Adipocyte (in vitro differentiated cells): ENCODE measurements around the gene SCGB1A1.
A peak's percentile ranks its signal among the peaks of the same experiment; 100 is the strongest.

ENCODE experiments used
- DNase-seq: peaks from one replicate; pipeline ENCODE4 v3.0.0-alpha.2; 2015; ENCODE audit warnings: low read depth
- H3K27me3 ChIP-seq: replicated peaks from 2 replicates; pipeline ENCODE4 v1.7.0; 2013; ENCODE audit warnings: mild to moderate bottlenecking, low read length, moderate library complexity; ENCODE audit not compliant: control insufficient read depth, insufficient read depth
- H3K36me3 ChIP-seq: 2 replicates; pipeline ENCODE4 v1.7.0; 2013; ENCODE audit warnings: low read length, mild to moderate bottlenecking, moderate library complexity; ENCODE audit not compliant: control insufficient read depth, insufficient read depth, severe bottlenecking
- H3K4me1 ChIP-seq: 2 replicates; pipeline ENCODE4 v1.7.0; 2013; ENCODE audit warnings: mild to moderate bottlenecking, low read length, moderate library complexity; ENCODE audit not compliant: control insufficient read depth, insufficient read depth
- H3K4me3 ChIP-seq: 2 replicates; pipeline ENCODE4 v1.7.0; 2013; ENCODE audit warnings: mild to moderate bottlenecking, low read length, moderate library complexity
- H3K9ac ChIP-seq: 2 replicates; pipeline ENCODE4 v1.7.0; 2013; ENCODE audit warnings: mild to moderate bottlenecking, low read length, moderate library complexity
- H3K9me3 ChIP-seq: 2 replicates; pipeline ENCODE4 v1.7.0; 2013; ENCODE audit warnings: mild to moderate bottlenecking, low read length, moderate library complexity; ENCODE audit not compliant: control insufficient read depth

Gene SCGB1A1

GRCh38 chr11:62427630-62428233 is 8.9 kb downstream of the SCGB1A1 start:
- Histone ChIP-seq H3K4me3 (no peak overlapping the region), H3K27me3 (no peaks in the 10 kb centered on the region), H3K9me3 (no peaks in the 10 kb centered on the region), H3K9ac (no peak overlapping the region), H3K4me1 (peaks cover 27% of the 10 kb centered on the region), H3K36me3 (no peaks in the 10 kb centered on the region)
- peak; percentile 33 for DNase-seq

GRCh38 chr11:62428871-62429560 is 10.2 kb downstream of the SCGB1A1 start:
- no peak overlapping the region for H3K9ac ChIP-seq
- peaks cover 27% of the 10 kb centered on the region for H3K4me1 ChIP-seq
- no peak for DNase-seq

GRCh38 chr11:62430425-62430824 is 11.6 kb downstream of the SCGB1A1 start:
- no peaks in the 10 kb centered on the region for H3K27me3 ChIP-seq
- DNase-seq: no peak
- H3K9ac ChIP-seq: no peak overlapping the region
- H3K36me3 ChIP-seq: no peaks in the 10 kb centered on the region
- no peak overlapping the region for H3K4me3 ChIP-seq
- H3K9me3 ChIP-seq: no peaks in the 10 kb centered on the region
- H3K4me1 ChIP-seq: peaks cover 27% of the 10 kb centered on the region

More at GRCh38 chr11:62428871-62429560, 10.2 kb downstream of the SCGB1A1 start:
- Histone ChIP-seq H3K4me3 (no peak overlapping the region), H3K27me3 (no peaks in the 10 kb centered on the region), H3K36me3 (no peaks in the 10 kb centered on the region), H3K9me3 (no peaks in the 10 kb centered on the region)

GRCh38 chr11:62431171-62431901 is 12.5 kb downstream of the SCGB1A1 start:
- DNase-seq: peak; percentile 70
- peaks cover 27% of the 10 kb centered on the region for H3K4me1 ChIP-seq
- H3K4me3 ChIP-seq: peak overlapping the region; percentile 34

GRCh38 chr11:62432695-62433094 is 13.9 kb downstream of the SCGB1A1 start:
- H3K27me3 ChIP-seq: no peaks in the 10 kb centered on the region
- DNase-seq: no peak
- H3K4me1 ChIP-seq: peaks cover 23% of the 10 kb centered on the region
- H3K9me3 ChIP-seq: no peaks in the 10 kb centered on the region
- no peak overlapping the region for H3K4me3 ChIP-seq
- H3K36me3 ChIP-seq: no peaks in the 10 kb centered on the region
- H3K9ac ChIP-seq: no peak overlapping the region

More at GRCh38 chr11:62431171-62431901, 12.5 kb downstream of the SCGB1A1 start:
- H3K36me3 ChIP-seq: no peaks in the 10 kb centered on the region
- H3K9me3 ChIP-seq: no peaks in the 10 kb centered on the region
- H3K9ac ChIP-seq: no peak overlapping the region
- no peaks in the 10 kb centered on the region for H3K27me3 ChIP-seq

- no peaks in the 10 kb centered on the region for H3K9me3 ChIP-seq
- H3K9ac ChIP-seq: no peak overlapping the region
- peaks cover 19% of the 10 kb centered on the region for H3K4me1 ChIP-seq
- no peak overlapping the region for H3K4me3 ChIP-seq
- DNase-seq: no peak
- no peaks in the 10 kb centered on the region for H3K36me3 ChIP-seq
- no peaks in the 10 kb centered on the region for H3K27me3 ChIP-seq
These were observed 14.5 kb downstream of the SCGB1A1 start for GRCh38 chr11:62433141-62433903.

GRCh38 chr11:62433904-62434276 is 15.1 kb downstream of the SCGB1A1 start:
- H3K9ac ChIP-seq: no peak overlapping the region
- H3K4me3 ChIP-seq: no peak overlapping the region
- no peaks in the 10 kb centered on the region for H3K9me3 ChIP-seq
- H3K4me1 ChIP-seq: peaks cover 13% of the 10 kb centered on the region
- no peak for DNase-seq
- H3K36me3 ChIP-seq: no peaks in the 10 kb centered on the region
- H3K27me3 ChIP-seq: no peaks in the 10 kb centered on the region

- Histone ChIP-seq H3K36me3 (no peaks in the 10 kb centered on the region), H3K4me1 (peaks cover 19% of the 10 kb centered on the region), H3K4me3 (no peak overlapping the region), H3K9me3 (no peaks in the 10 kb centered on the region), H3K9ac (no peak overlapping the region), H3K27me3 (no peaks in the 10 kb centered on the region)
- DNase-seq: no peak
These were observed 17.2 kb downstream of the SCGB1A1 start for GRCh38 chr11:62435846-62436660.

- H3K4me3 ChIP-seq: no peak overlapping the region
- no peaks in the 10 kb centered on the region for H3K36me3 ChIP-seq
- no peaks in the 10 kb centered on the region for H3K9me3 ChIP-seq
- no peak overlapping the region for H3K9ac ChIP-seq
- H3K27me3 ChIP-seq: no peaks in the 10 kb centered on the region
- DNase-seq: no peak
- peaks cover 15% of the 10 kb centered on the region for H3K4me1 ChIP-seq
These were observed 18.8 kb downstream of the SCGB1A1 start for GRCh38 chr11:62437616-62438015.

- Histone ChIP-seq H3K4me3 (no peak overlapping the region), H3K9me3 (no peaks in the 10 kb centered on the region), H3K4me1 (peaks cover 19% of the 10 kb centered on the region), H3K27me3 (no peaks in the 10 kb centered on the region), H3K36me3 (no peaks in the 10 kb centered on the region), H3K9ac (no peak overlapping the region)
- DNase-seq: no peak
These were observed 19.8 kb downstream of the SCGB1A1 start for GRCh38 chr11:62438641-62439040.
